ENCODE measurements around the gene WDR49. TPM values are rescaled to one million over a fixed set of nuclear protein-coding genes. Genes with fewer than 3 reads are reported as not detected.

WDR49 gene
- not detected in 5 replicates for total RNA-seq (2022; extraction: Qiagen RNA extraction)

DNA sequence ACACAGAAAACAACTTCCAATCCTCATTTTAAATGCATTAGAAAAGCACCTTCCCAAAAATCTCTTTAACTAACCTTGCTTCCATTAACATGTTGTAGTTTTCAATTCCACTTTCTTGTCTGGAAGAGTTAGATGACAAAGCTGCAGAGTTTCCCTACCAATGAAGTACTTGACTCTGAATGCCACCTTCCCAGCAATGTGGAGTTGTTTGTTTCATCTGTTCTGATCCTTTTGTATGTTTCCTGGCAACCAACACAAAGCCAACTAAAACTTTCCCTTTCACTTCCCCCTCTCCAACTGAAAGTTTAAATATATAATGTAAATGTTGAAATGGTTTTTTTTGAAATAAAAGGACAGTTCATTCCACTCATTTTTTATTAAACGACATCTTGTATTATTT is at the start of gene WDR49:
Gene WDR49, minus strand, starts transcription at position 183 of the 400 bp plus-strand sequence. CDS start 517 bp downstream, outside the sequence.

DNA sequence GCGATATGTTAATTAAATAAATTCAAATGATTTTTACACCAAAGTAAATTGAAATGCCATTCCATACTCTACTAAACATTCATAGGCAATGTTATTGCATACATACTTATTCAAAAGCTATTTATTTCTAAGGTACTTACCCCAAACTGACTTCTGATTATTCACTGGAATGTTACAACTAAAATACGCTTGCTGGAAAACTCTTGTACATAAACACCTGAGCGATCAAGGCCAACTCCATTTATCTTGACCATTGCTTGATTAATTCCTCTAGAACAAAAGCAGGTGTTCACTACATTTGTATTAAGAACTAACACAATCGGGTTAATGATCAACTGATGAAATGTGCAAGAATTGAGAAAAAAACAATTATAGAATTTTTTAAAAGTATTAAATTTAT is 179.9 kb downstream of the WDR49 start, which contains the start of gene SERPINI2:
Gene SERPINI2, minus strand, starts transcription at position 180 of the 400 bp plus-strand sequence. CDS start 2,208 bp downstream, outside the sequence.

Other genes starting within 250 kb of the WDR49 start
- gene SERPINI2, start 179.9 kb downstream of the WDR49 start, total RNA-seq (2022; extraction: Qiagen RNA extraction) = not detected in 5 replicates
- gene PDCD10, start 81.0 kb upstream of the WDR49 start, total RNA-seq (2022; extraction: Qiagen RNA extraction) = 51.2 to 66.0 TPM (median 53.6 TPM) in 5 replicates
- 2.4 to 3.1 TPM (median 2.8 TPM) in 5 replicates for gene SERPINI1, start 81.8 kb upstream of the WDR49 start, total RNA-seq (2022; extraction: Qiagen RNA extraction)